HG02973 (cell line): Measurements from ENCODE around the gene TWIST1.

Experiments used
- ATAC-seq: cut with Tn5 transposase; IDR thresholded peaks from one replicate; pipeline ENCODE4 v1.9.1; 2021; ENCODE audit warnings: moderate library complexity; ENCODE audit not compliant: unreplicated experiment

The TWIST1 gene

DNA sequence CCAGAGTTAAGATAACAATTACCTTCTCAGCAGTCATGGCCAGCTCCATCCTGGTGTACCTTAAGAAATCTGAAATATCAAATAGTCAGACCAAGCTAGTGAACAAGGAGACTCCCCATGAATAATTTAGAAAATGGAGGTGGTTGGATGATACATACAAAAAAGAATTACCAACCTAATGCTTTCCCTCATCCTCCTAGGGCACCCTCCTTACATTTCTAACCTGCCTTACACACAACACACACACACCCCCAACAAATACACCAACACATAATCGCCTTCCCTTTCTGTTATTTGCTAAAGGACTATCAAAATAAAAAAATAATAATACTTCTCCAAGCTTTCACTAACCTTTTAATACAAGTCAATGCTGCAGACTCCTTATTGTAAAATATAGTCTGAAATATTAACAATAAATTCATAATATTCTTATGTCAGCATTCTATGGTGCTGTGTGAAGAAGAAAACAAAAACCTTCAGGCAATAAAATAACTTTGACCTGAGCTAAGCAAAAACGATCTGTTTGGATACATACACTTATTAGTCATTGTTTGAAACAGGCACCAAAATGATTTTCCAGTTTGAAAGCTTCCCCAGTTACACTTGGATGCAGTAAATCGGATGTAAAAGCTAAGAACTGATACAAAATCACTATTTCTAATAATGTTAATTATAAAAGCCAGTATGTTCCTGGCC, 3.4 kb downstream of the TWIST1 start:
- no peak for ATAC-seq

DNA sequence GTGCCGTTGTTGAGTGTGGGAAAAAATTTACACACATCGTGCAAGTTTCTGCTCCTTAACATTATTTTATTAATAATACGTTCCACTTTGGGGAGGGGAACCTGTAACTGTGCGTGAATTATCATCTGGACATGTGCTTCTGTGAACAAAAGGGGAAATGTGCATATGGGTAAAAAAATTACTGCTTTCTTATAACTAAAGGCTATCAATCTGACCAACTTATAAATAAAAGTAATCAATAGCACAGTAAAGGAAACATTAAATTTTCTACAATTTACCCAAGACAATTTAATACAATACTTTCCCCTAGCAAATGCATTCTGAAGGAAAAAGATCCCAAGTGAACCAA, 4.5 kb downstream of the TWIST1 start:
- no peak for ATAC-seq

DNA sequence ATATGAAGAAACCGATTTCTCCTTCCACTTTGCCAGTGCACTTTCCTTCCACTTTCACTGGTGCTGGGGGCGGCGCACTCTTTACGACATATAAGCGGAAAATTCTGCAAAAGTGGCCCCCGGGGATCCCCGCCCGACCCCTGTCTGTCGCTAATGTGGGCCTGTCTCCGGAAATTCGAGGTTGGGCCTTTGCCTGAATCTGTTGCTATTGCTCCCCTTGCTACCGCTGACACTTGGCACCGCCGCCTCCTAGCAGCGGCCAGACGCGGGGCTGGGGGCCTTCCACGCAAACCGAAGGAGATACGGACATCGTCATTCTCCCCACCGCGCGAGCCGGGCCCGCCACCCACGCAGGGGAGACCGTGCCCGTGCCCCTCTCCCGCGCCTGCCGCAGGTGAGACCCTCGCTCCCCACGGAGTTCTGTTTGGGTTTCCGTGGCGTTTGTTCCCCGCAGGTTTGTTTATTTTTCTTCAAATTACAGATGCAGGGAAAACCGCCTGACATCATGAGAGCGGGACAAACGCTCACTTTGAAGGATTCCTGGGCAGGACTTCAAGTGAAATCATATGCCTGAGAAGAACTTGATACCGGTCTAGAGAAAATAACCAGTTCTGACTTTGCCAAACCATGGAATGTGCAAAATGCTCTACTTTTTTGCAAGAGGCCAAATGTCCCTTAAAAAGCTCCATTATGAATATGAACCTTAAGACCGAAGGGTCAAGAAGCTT, 5.0 kb downstream of the TWIST1 start:
- no peak for ATAC-seq

DNA sequence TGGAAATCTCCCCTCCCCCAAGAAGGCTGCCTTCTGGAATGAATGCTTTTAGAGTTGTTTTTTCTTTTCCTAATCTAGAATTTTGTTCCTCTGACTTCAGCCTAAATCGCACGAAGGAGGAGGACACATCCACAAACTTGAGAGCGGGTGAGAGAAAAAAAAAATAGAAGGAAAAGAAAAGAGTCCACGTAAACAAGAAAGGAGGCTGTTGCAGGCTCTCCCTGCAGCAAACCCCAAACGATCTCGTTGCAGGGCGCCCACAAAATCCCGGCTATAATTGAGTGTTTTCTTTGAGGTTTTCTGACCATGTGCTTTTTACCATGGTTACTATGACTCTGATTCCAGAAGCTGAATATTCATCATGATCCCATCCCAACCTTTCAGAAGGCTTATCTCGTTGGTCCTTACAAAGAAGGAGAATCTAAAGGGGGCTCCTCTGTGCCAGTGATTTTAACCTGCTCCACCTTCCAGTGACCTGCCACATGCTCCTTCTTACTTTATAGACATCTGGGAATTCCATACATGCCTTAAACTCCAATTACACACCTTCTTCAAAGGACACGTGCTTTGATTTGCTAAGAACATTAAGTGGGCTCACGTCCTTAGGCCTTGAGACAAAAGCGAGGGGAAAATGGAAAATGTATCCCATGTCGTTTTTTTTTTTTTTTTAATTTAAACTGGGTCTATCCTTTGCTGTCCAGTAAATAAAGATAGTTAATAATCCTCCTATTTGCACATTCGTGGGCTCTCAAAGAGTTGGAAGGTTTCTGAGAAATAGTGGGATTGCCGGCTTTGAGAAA, 5.8 kb downstream of the TWIST1 start:
- ATAC-seq, result no peak

DNA sequence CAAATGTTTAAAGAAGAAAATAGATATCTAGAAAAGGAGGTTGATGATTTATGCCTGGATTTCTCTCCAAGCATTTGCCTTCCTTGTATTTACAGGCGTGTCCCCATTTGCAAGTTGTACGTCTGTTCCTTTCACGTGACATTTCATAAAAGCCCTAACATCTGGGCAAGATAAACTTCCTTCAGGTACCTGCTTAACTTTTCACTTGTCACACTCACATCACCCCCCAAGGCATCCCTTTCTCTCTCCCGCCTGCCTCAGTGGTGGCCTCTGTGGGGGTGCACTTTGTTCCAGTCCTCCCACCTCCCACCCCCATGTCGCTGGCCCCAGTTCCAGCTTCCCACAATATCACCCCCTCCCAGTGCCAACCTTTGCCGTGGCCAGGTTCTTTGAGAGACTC, 6.7 kb downstream of the TWIST1 start:
- ATAC-seq, result no peak

DNA sequence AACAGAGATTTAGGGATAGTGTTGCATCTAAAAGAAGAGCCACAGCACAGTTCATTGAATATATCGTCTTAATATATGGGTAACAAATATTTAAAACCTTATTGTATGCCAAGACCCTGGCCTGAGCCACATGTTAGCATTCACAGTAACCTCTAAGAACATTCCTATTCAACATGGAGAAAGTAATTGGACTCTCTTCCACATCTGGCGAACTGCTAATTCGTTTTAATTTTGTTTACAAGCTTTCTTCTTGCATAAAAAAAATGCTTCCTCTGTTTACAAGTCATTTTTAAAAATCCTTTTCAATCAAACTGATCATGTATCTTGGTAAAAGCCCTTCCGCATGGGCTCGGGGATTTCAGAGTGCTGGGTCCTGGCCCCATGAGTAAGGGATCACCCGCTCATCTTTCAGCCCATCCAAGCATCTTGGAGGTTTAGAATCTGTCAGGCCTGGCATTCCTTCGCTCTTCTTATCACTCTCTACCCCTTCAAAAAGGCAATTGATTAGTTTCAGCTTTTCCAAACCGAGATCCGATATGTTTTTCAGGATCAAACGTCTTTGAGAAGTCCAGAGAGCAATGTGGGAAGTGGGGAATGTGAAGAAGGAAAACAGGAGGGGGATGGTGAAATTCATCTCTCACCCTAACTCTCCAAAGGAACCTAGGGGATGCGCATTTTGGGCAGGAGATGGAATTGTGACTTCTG, 7.3 kb downstream of the TWIST1 start:
- ATAC-seq, result no peak

DNA sequence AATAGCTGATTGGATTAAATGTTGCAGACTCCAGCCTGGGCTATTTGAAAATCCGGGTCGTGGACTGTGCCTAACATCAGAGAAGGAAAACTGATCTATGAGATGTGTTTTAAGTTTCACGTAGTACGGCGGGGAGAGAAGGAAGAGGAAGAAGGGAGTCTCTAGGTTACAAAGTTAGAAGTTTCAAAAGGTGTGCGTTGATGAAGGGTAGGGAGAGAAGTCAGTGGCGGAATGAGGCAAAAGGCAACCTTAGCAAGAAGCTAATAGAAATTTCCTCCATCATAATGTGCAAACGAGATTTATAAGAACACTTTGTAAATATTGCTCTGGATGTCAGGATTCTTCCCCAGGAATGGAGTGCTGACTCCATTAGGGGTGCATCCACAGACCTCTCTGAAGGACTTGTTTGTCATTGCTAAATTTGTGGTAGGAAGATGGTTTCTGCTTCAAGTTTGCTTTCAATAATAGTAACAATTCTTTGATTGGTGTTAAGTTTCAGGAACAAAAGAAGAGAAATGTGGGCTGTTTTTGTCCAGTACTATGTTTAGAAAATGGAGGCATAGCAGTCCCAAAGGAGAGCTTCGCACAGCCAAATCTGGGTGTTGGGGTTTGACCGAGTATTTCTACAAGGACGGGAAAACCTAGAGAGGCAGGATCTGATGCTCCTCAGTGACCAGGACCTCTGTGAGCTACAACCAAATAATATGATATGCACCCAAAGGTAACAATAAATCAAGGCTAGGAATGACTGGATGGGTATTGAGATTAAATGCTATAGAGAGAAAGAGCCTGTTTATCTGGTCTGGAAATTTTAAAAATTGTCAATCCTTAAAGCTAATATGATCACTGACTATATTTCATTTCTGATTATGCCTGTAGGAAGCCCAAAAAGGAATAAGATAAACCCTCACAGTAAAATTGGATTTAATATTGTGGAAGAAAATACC, 8.2 kb downstream of the TWIST1 start:
- no peak for ATAC-seq

DNA sequence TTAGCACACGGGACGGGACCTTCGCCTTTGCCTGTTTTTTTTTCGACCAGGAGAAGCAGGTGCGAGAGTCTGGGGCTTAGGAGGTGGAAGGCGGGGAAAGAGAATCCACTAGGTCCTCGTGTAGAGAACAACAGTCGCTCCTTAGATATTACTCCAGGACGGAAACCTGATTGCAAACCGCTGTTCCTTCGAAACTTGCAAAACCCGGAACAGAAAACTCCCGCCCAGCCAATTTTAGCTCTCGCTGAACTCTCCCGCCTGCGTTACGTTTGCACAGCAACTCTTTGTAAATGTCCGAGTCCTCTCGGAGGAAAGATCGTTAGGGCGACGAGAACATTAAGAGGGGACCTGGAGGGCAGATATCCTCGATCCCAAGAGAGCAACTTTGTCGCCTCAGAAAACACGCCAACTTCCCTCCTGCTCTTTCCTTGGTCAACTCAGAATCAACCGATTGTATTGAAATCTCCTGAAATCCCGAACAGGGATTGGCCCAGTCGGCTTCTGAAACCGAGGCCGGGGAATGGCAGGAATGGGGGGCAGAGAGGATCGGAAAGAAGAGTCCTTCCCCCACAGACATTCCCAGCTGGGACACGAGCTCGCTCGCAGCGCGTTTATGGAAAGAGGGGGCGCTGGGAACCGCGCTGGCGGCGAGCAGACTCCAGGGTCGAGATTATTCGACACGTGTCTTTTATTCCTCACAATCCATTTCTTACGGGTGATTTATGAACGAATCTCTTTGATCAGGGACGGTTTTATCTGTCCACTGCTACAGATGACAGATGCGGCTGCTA, 9.9 kb downstream of the TWIST1 start:
- no peak for ATAC-seq

DNA sequence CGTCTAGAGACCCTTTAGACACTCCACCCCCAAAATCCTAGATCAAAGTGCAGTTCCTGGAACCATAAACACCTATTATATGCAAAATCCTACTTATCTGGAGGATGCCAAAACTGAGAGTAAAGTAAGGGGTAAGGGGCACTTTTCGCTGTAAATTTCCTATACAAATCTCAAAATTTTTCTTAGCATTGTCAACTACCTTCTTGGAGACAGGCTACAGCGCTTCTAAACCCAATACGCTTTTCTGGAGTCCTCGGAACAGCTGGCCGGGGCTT, 10.4 kb downstream of the TWIST1 start:
- ATAC-seq, result no peak

DNA sequence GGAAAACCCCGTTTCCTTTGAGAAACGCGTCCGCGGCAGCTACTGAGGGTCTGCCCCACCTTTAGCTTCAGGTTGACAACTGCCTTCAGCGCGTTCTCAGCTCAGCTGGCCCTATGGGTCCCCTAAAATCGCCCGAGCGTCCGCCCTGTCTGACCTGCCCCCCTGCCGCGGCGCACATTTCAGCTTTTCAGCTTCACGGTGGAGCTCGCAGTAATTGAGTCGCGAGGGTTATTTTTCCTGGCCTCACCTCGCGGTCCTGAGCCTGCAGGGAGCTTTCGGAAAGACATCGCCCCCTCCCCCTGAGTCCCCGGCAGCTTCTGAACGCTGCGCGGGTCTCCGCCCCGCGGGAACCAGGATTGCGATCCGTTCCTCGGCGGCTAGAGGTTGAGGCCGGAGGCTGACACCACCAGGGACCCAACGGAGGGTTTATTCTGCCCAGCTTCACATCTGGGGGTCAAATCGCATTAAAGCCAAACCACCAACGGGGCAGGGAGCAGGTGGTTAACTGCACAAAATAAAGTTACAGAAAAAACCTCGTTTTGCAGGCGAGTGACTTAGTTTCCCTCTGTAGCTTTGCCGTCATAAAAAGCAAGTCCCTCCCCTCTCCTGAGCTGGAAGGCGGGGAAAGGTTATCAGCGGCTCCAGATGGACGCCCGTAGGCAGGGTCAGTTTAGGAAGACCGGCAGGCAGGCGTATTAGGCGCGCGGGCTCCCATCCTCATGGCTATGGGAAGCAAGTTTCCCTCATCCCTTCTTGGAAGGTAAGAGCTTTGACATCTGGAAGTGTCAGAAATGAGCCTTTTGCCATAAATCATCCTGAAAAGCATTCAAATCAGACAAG, 11.0 kb downstream of the TWIST1 start:
- ATAC-seq, result no peak

DNA sequence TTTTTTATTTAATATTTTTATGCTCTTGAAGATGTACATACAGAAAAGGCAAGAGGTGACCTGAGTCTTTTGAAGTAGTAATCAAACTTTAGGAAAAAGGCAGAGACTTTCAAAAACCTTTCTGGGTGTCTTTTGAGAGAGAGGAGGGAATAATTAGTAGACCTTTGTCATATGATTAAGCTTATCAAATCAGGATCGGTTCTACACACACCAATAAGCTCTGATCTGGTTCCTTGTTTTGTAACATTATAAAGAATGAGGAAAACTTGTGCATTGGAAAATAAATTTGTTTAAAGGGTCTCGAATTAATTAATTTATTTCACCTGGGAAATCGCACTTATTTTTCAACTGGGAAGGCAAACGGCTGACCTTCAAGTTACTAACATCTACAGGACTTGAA, 11.9 kb downstream of the TWIST1 start:
- no peak for ATAC-seq

DNA sequence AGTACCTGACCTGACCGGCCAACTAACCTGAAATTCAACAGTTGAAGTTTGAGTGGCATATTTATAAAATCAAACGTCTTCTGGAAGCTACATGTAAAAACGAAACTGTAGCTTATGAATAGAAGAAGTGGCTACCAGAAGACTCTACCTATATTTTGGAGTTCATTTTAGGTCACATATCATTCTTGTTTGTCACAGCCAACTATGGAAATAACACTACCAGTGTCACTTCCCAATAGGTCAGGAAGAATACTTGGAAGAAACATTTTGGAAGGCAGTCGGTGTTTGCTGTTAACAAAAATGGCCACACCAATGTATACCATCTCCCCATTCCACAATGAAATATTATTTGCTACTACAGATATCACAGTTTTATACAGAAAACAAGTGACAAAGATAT, 12.6 kb downstream of the TWIST1 start:
- no peak for ATAC-seq

DNA sequence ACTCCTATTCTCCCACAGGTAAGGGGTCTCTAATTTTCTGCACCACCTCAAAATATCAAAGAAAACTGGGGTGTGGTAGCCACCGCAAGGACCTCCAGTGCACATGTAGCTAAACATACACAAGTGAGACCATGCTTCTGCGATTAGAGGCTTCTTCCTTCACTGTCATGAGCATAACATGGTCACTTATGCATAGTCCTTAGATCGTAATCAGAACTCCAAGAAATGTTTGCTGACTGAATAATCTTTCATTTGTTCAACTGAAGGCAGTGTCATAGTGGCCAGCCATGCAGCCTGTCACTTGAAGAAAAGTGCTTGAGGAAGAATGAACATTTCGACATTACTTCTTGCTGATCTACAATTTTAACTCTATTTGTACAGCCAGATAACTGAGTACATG, 14.6 kb downstream of the TWIST1 start:
- ATAC-seq, result no peak

DNA sequence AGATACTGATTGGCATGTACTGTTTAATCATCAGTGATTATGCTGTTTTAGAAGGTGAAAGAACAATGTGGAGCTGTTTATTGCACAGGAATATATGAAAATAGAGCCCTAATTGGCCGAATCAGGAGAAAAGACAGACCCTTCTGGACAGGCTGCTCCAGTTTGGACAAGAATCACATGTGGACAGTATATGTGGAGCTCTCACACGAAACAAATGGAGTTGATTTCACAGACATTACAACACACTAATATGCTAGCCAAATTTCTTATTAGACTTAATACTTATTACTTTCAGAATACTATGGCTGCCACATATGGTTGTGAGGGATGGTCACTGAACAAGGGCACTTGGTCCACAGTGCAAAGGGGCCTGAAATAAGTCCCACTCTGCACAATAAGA, 15.5 kb downstream of the TWIST1 start:
- ATAC-seq, result no peak

DNA sequence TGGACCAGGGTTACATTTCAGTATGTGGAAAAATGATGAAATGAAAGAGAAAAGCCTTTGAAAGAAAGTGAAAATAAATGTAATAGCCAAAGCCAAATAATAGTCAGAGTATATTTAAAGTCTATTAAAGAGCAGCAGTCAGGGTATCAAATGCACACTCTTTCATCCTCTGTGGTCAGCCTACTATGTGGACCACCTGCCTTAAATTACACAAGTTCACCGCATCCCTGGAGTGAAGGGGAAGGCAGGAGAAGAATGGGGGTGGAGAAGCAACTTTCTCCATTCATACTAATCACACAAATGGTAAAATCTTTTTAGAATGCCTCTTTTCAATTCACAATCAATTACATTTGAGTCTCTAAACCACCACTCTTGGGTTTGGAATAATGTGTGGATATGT, 16.0 kb downstream of the TWIST1 start:
- ATAC-seq, result no peak

DNA sequence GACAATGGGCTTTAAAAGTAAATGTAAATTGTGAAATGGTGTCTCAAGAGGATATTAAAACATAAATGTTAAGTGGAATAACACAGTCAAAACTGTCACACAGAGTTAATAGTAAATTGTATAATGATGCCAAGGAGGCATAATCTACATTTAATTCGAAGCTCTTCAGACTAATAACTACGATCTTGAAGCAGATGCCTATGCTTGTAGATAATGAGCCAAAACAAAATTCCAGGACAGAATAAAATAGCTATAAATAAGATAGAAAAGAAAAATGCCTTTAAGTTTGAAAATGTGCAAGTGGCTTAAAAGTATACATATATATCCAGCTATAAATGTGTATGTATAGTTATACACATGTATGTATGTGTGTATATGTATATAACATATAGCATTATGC, 17.5 kb downstream of the TWIST1 start:
- no peak for ATAC-seq

DNA sequence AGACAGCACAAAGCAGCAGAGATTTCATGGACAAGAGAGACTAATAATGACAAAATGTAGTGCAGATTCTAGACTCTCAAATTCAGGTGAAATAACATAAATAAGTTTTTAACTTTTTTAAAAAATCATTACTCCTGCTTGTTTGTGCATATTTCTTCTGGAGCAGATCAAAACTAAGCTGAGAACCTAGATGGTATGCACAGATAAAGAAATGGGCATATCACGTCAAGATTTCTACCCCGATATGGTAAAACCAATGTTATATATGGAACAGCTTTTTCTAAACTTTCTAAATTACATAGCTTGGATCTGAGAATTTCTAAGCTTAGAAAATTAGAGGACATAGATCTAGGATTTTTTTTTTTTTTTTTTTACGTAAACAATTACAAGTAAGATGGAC, 18.2 kb downstream of the TWIST1 start:
- ATAC-seq, result no peak

DNA sequence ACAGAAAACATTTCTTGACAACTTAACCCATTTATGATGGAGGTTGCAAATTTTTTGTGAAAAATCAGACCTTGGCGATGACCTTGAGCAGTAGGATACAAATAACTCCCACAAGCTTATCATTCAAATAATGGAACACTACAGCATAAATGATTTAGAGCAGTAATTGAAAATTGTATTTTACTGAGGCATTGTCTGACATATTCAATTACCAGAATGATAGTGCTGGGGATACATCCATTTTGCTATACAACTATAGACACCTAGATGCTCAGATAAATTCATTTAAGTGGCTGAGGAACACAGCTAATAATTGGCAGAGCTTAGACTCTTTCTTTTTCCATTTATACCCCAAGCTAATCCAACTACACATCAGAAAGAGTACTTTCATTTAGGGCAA, 18.9 kb downstream of the TWIST1 start:
- no peak for ATAC-seq
